K562 (cell line): Measurements from ENCODE around the gene TTC5. TPM values are rescaled to one million over a fixed set of nuclear protein-coding genes. Genes with fewer than 3 reads are reported as not detected.

Experiments used
- ATAC-seq: fragments of 200-7000 bp; cut with Tn5 transposase; 3 replicates; pipeline ENCODE4 v1.9.1; 2020; ENCODE audit warnings: moderate library complexity
- BruUV-seq: library from RNA; stranded (reverse); fragments of 400-500 nt; replicated peaks from 2 replicates; lab custom pipeline; 2021; lab: Mats Ljungman, UMichigan
- CTCF ChIA-PET: fragments of 300-600 bp; formaldehyde crosslinking; extraction: SDS; loops from one replicate; lab custom pipeline; 2021; ENCODE audit warnings: low intra/inter-chr PET ratio; lab: Yijun Ruan, JAX
- POLR2A ChIA-PET: fragments of 300-600, 350-650 bp; sonication (Branson Sonifier 250); formaldehyde crosslinking; extraction: SDS; loops from one replicate; lab custom pipeline; 2021; ENCODE audit warnings: antibody characterized with exemption, inconsistent platforms; lab: Yijun Ruan, JAX
- DNase-seq, 4 experiments: peaks; one replicate each; pipeline versions ENCODE4 v3.0.0 to v3.0.0-alpha.2; 2011 to 2018; ENCODE audit warnings: low spot score in 3 of 4, mixed read lengths in 3 of 4; ENCODE audit errors: extremely low read depth in 1 of 4
- FAIRE-seq: peaks from 2 replicates; lab custom pipeline; 2011; peaks lifted over from hg19 to GRCh38; lab: Jason Lieb, UNC
- H2AFZ ChIP-seq: 2 replicates; pipeline ENCODE4 v1.6.0; 2011; ENCODE audit warnings: low read depth, low read length, control low read depth, inconsistent platforms
- H3K27ac ChIP-seq: fragments of 200-600 bp; 3 replicates; pipeline ENCODE4 v1.8.0; 2011; ENCODE audit warnings: low read depth, mild to moderate bottlenecking, control low read depth, inconsistent platforms, low read length, moderate library complexity, mixed read lengths; ENCODE audit errors: extremely low read depth
- H3K27me3 ChIP-seq, 2 experiments: fragments of 300-600 bp in 1 of 2; 2 replicates in 1 of 2; 3 replicates in 1 of 2; pipeline versions ENCODE4 v1.6.0 to v1.8.0; 2011; ENCODE audit warnings: inconsistent platforms in 2 of 2, low read length in 2 of 2, mild to moderate bottlenecking in 1 of 2, mixed read lengths in 1 of 2, moderate library complexity in 1 of 2; ENCODE audit not compliant: control insufficient read depth in 2 of 2, insufficient read depth in 2 of 2
- H3K36me3 ChIP-seq: fragments of 300-600 bp; 3 replicates; pipeline ENCODE4 v1.8.0; 2011; ENCODE audit warnings: mild to moderate bottlenecking, low read length, inconsistent platforms; ENCODE audit not compliant: control insufficient read depth, insufficient read depth
- H3K4me1 ChIP-seq, 2 experiments: fragments of 200-600 bp in 1 of 2; replicated peaks in 1 of 2; 2 replicates in 1 of 2; 3 replicates in 1 of 2; pipeline versions ENCODE4 v1.5.1 to v1.8.0; 2011; ENCODE audit warnings: inconsistent platforms in 2 of 2, low read length in 2 of 2, mild to moderate bottlenecking in 1 of 2, mixed read lengths in 1 of 2, moderate library complexity in 1 of 2; ENCODE audit not compliant: control insufficient read depth in 2 of 2, insufficient read depth in 2 of 2
- H3K4me2 ChIP-seq: 2 replicates; pipeline ENCODE4 v1.6.1; 2011; ENCODE audit warnings: low read length, control low read depth, inconsistent platforms, mixed read lengths; ENCODE audit not compliant: insufficient read depth
- H3K4me3 ChIP-seq: fragments of 200-600 bp; sonication (generic), shearing (Covaris generic); 2 replicates; pipeline ENCODE4 v1.5.1; 2016; ENCODE audit warnings: control low read depth, inconsistent platforms
- H3K79me2 ChIP-seq: fragments of 200-600 bp; 3 replicates; pipeline ENCODE4 v1.8.0; 2011; ENCODE audit warnings: low read length, inconsistent platforms; ENCODE audit not compliant: control insufficient read depth, insufficient read depth
- H3K9ac ChIP-seq, 2 experiments: 2 replicates each; pipeline versions ENCODE4 v1.6.0 to v1.6.1; 2011; ENCODE audit warnings: low read depth in 2 of 2, low read length in 2 of 2, control low read depth in 1 of 2, inconsistent platforms in 1 of 2, mild to moderate bottlenecking in 1 of 2, mixed read lengths in 1 of 2; ENCODE audit not compliant: insufficient read depth in 1 of 2
- H3K9me1 ChIP-seq: one replicate; pipeline ENCODE4 v1.6.0; 2011; ENCODE audit warnings: inconsistent platforms, mild to moderate bottlenecking, low read length, moderate library complexity; ENCODE audit not compliant: control insufficient read depth, insufficient read depth
- H3K9me3 ChIP-seq: replicated peaks from 2 replicates; pipeline ENCODE4 v1.5.1; 2011; ENCODE audit warnings: low read depth, low read length, inconsistent platforms; ENCODE audit not compliant: control insufficient read depth, insufficient read depth
- H4K20me1 ChIP-seq: replicated peaks from 2 replicates; pipeline ENCODE4 v1.6.1; 2011; ENCODE audit warnings: low read length, inconsistent platforms, mixed read lengths; ENCODE audit not compliant: control insufficient read depth, insufficient read depth
- BRD4 ChIP-seq: fragments of 200-600 bp; sonication (generic); IDR thresholded peaks from 2 replicates; pipeline ENCODE4 v1.6.1; 2017; ENCODE audit warnings: inconsistent platforms
- ETV1 ChIP-seq: fragments of 450-650 bp; conservative IDR thresholded peaks from 2 replicates; pipeline ENCODE4 v1.6.1; 2016; ENCODE audit warnings: missing genetic modification characterization, control low read depth, low read depth, missing compliant biosample characterization
- GABPA ChIP-seq: fragments of 200-800 bp; sonication (Bioruptor generic); conservative IDR thresholded peaks from 2 replicates; pipeline ENCODE4 v1.6.1; 2016; ENCODE audit warnings: low read depth, missing genetic modification characterization, missing compliant biosample characterization
- NFIC ChIP-seq: fragments of 450-650 bp; IDR thresholded peaks from 2 replicates; pipeline ENCODE4 v1.6.1; 2017; ENCODE audit warnings: mild to moderate bottlenecking, inconsistent platforms
- NFIX ChIP-seq: fragments of 250-450 bp; sonication (Bioruptor Pico); IDR thresholded peaks from 2 replicates; pipeline ENCODE4 v1.4.0; 2020; ENCODE audit warnings: low read depth, mild to moderate bottlenecking, moderate library complexity
- RAD51 ChIP-seq: fragments of 450-650 bp; IDR thresholded peaks from 2 replicates; pipeline ENCODE4 v1.7.1; 2016; ENCODE audit warnings: low read depth, mild to moderate bottlenecking, borderline replicate concordance
- SPI1 ChIP-seq: IDR thresholded peaks from 2 replicates; pipeline ENCODE4 v1.6.1; 2011; ENCODE audit warnings: low read depth, low read length, control low read depth, borderline replicate concordance
- USF1 ChIP-seq: sonication (generic); formaldehyde crosslinking; IDR thresholded peaks from 2 replicates; pipeline ENCODE4 v1.9.0; 2022; ENCODE audit warnings: mild to moderate bottlenecking, missing genetic modification reagents
- USF2 ChIP-seq: sonication (generic); formaldehyde crosslinking; IDR thresholded peaks from 2 replicates; pipeline ENCODE4 v1.5.0; 2020; ENCODE audit warnings: missing genetic modification reagents
- WGBS: fragments of 100-300 bp; shearing (Covaris generic); methylation state at CpG from one replicate; pipeline ENCODE4 v1.1.6; 2016; ENCODE audit warnings: low coverage, mixed read lengths; ENCODE audit not compliant: insufficient coverage; ENCODE audit errors: missing lambda C conversion rate; 5-methylcytosine and 5-hydroxymethylcytosine counted together
- in situ Hi-C: fragments of 300-500 bp; cut with MboI; formaldehyde crosslinking; loops from 4 replicates; pipeline ENCODE4 v1.15.0; 2018; ENCODE audit warnings: inconsistent platforms, mixed read lengths
- intact Hi-C: fragments of 100-400 bp; cut with micrococcal nuclease; formaldehyde crosslinking; loops from 2 replicates; pipeline ENCODE4 v1.14.2; 2022
- polyA plus RNA-seq, 8 experiments: library from polyadenylated mRNA; depleted of rRNA in 4 of 8; stranded (reverse) in 5 of 8; unstranded in 3 of 8; fragments of >200 nt; fragmentation: Nextera tagmentation in 2 of 8; fragmentation: Illumina TruSeq in 1 of 8; extraction: Ambion mirVana in 2 of 8; extraction: Trizol in 1 of 8; gene quantifications; 2 replicates each; pipeline versions ENCODE4 v1.2.1 to v1.2.3, GENCODE V29; 2011 to 2014; ENCODE audit warnings: inconsistent platforms in 1 of 8, missing spikeins in 1 of 8
- total RNA-seq, 7 experiments: library from RNA; depleted of rRNA in 6 of 7; stranded (reverse); fragments of >200 nt in 6 of 7; fragmentation: Illumina TruSeq in 2 of 7; extraction: Trizol in 2 of 7; gene quantifications; 2 replicates each; pipeline versions ENCODE4 v1.2.1 to v1.2.3, GENCODE V29; 2011 to 2021; ENCODE audit warnings: low replicate concordance in 1 of 7
- TF ChIP-seq, protein P1 (sequence below), 2 experiments: fragments of 450-650 bp; IDR thresholded peaks; 2 replicates each; pipeline ENCODE4 v1.6.1; 2018; ENCODE audit warnings: mild to moderate bottlenecking in 2 of 2, low read depth in 1 of 2; ENCODE audit not compliant: partially characterized antibody in 2 of 2

The TTC5 gene
- total and polyA plus RNA-seq, 9 of the 15 experiments (the other 6 are each of a cell fraction or from before 2014, with no cell fraction given): 4.8 to 17.1 (median 7.5) TPM

GRCh38 chr14:20278414-20278813 lies 27.3 kb downstream of the TTC5 start:
- POLR2A ChIA-PET: interaction anchor here (1.1 kb wide), 1 partner anchor 11 kb away, joined by 4 read pairs; no protein-coding TSS in a partner anchor

More at GRCh38 chr14:20278414-20278813, 27.3 kb downstream of the TTC5 start:
- intact Hi-C loops: no loop called here
- WGBS: 0% methylated on average over 1 of the region's 1 CpG
- DNase-seq: peak in 3 of 4 experiments; percentile 16 to 63 (median 28)
- BruUV-seq: no TSS peak
- no peaks in the 10 kb centered on the region for H3K79me2 ChIP-seq
- H3K9me3 ChIP-seq: no peaks in the 10 kb centered on the region
- H3K4me1 ChIP-seq: peaks cover 0 to 4% of the 10 kb centered on the region in 2 experiments; a peak in 2 of 5 replicates
- no peaks in the 10 kb centered on the region for H3K27me3 ChIP-seq
- H3K36me3 ChIP-seq: no peaks in the 10 kb centered on the region
- ATAC-seq: peak; percentile 52; the same call in 2 of the 3 replicates
- TF ChIP-seq USF1 (CRISPR knock-in tag): peak; percentile 60
- TF ChIP-seq BRD4: no peak
- TF ChIP-seq USF2 (CRISPR knock-in tag): peak; percentile 76
- TF ChIP-seq SPI1: peak; percentile 72; the same call in 1 of the 2 replicates
- TF ChIP-seq NFIC: peak; percentile 94
- TF ChIP-seq GABPA: peak; percentile 49
- peak; percentile 31; the same call in 1 of the 2 replicates for TF ChIP-seq ETV1 (tag)
- TF ChIP-seq, protein P1, sequence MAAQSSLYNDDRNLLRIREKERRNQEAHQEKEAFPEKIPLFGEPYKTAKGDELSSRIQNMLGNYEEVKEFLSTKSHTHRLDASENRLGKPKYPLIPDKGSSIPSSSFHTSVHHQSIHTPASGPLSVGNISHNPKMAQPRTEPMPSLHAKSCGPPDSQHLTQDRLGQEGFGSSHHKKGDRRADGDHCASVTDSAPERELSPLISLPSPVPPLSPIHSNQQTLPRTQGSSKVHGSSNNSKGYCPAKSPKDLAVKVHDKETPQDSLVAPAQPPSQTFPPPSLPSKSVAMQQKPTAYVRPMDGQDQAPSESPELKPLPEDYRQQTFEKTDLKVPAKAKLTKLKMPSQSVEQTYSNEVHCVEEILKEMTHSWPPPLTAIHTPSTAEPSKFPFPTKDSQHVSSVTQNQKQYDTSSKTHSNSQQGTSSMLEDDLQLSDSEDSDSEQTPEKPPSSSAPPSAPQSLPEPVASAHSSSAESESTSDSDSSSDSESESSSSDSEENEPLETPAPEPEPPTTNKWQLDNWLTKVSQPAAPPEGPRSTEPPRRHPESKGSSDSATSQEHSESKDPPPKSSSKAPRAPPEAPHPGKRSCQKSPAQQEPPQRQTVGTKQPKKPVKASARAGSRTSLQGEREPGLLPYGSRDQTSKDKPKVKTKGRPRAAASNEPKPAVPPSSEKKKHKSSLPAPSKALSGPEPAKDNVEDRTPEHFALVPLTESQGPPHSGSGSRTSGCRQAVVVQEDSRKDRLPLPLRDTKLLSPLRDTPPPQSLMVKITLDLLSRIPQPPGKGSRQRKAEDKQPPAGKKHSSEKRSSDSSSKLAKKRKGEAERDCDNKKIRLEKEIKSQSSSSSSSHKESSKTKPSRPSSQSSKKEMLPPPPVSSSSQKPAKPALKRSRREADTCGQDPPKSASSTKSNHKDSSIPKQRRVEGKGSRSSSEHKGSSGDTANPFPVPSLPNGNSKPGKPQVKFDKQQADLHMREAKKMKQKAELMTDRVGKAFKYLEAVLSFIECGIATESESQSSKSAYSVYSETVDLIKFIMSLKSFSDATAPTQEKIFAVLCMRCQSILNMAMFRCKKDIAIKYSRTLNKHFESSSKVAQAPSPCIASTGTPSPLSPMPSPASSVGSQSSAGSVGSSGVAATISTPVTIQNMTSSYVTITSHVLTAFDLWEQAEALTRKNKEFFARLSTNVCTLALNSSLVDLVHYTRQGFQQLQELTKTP (IDR thresholded peaks at IDR 0.05; ENCODE audit: low read depth in 1 of 2, partially characterized antibody in 2 of 2): no peak
- TF ChIP-seq NFIX (CRISPR knock-in tag): 0 out of 2 replicates have a peak, but pooled peaks have one; percentile 20
- TF ChIP-seq RAD51: peak; percentile 60
- no peak overlapping the region for H3K4me2 ChIP-seq
- H3K27ac ChIP-seq: peak overlapping the region; percentile 48; the same call in 2 of the 3 replicates
- no peaks in the 10 kb centered on the region for H4K20me1 ChIP-seq
- H3K4me3 ChIP-seq: no peak overlapping the region
- H2AFZ ChIP-seq: 0 out of 2 replicates have a peak overlapping the region, but pooled peaks have one; percentile 31
- CTCF ChIA-PET: no interaction called here
- in situ Hi-C loops: no loop called here
- FAIRE-seq: no peak
- H3K9me1 ChIP-seq: no peaks in the 10 kb centered on the region
- H3K9ac ChIP-seq: no peak overlapping the region
